ENCODE data around the gene USP33. TPM values are rescaled to one million over a fixed set of nuclear protein-coding genes. Genes with fewer than 3 reads are reported as not detected.
"Not testable (repeated sequence)": the region's sequence is repeated elsewhere in the genome, so short reads cannot be mapped to it uniquely, and the experiment has no call there.

USP33 gene
- total RNA-seq, 1 donor from 2014 or later: 65.3 TPM

DNA sequence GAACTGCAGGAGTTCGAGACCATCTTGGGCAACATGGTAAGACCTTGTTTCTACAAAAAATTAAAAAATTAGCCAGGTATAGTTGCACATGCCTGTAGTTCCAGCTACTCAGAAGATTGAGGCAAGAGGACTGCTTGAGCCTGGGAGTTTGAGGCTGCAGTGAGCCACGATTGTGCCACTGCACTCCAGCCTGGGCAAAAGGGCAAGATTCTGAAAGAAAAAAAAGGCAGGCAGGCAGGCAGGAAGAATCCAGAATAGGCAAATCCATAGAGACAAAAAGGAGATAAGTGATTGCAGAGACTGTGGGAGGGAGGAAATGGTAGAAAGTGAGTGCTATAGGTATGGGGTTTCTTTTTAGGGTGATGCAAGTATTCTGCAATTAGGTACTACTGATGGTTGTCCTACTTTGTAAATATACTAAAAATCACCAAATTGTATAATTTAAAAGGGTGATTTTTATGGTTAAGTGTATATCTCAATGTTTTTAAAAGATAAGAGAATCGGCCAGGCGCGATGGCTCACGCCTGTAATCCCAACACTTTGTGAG lies 106.6 kb downstream of the USP33 start:
- peaks cover 10% of the 10 kb centered on the region for H3K9me3 ChIP-seq
- no peak overlapping the region for H3K4me3 ChIP-seq
- intact Hi-C loops (cut with DNase I): loop anchor here (2.0 kb wide), 1 partner anchor 22 kb away; no protein-coding TSS in a partner anchor
- no peaks in the 10 kb centered on the region for H3K36me3 ChIP-seq
- TF ChIP-seq POLR2A (IDR thresholded peaks at IDR 0.05): no peak
- no peak for TF ChIP-seq POLR2AphosphoS5 (IDR thresholded peaks at IDR 0.05; ENCODE audit: insufficient read depth in 1 of 2, low read depth in 1 of 2)
- TF ChIP-seq, protein P1, sequence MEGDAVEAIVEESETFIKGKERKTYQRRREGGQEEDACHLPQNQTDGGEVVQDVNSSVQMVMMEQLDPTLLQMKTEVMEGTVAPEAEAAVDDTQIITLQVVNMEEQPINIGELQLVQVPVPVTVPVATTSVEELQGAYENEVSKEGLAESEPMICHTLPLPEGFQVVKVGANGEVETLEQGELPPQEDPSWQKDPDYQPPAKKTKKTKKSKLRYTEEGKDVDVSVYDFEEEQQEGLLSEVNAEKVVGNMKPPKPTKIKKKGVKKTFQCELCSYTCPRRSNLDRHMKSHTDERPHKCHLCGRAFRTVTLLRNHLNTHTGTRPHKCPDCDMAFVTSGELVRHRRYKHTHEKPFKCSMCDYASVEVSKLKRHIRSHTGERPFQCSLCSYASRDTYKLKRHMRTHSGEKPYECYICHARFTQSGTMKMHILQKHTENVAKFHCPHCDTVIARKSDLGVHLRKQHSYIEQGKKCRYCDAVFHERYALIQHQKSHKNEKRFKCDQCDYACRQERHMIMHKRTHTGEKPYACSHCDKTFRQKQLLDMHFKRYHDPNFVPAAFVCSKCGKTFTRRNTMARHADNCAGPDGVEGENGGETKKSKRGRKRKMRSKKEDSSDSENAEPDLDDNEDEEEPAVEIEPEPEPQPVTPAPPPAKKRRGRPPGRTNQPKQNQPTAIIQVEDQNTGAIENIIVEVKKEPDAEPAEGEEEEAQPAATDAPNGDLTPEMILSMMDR (IDR thresholded peaks at IDR 0.05): no peak
- DNase-seq (ENCODE audit: extremely low spot score in 2 of 2): no peak
- H3K4me1 ChIP-seq: peaks cover 8% of the 10 kb centered on the region
- H3K27me3 ChIP-seq: no peaks in the 10 kb centered on the region
- H3K27ac ChIP-seq: no peak overlapping the region

DNA sequence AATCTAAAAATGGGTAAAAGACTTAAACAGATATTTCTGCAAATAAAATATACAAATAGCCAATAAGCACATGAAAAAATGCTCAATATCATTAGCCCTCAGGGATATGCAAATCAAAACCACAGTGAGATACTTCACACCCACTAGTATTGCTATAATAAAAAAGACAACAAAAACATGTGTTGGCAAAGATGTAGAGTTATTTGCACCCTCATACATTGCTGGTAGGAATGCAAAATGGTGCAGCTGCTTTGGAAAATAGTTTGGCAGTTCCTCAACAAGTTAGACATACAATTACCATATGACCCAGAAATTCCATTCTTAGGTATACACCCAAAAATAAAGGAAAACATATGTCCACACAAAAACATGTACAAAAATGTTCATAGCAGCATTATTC lies 107.4 kb downstream of the USP33 start:
- Histone ChIP-seq H3K36me3 (no peaks in the 10 kb centered on the region), H3K27ac (no peak overlapping the region), H3K9me3 (peaks cover 10% of the 10 kb centered on the region), H3K4me1 (peaks cover 8% of the 10 kb centered on the region), H3K27me3 (no peaks in the 10 kb centered on the region), H3K4me3 (no peak overlapping the region)
- intact Hi-C loops (cut with DNase I): loop anchor here (2.0 kb wide), 1 partner anchor 21 kb away; no protein-coding TSS in a partner anchor
- no peak for DNase-seq (ENCODE audit: extremely low spot score in 2 of 2)
- TF ChIP-seq POLR2A (IDR thresholded peaks at IDR 0.05): no peak
- TF ChIP-seq POLR2AphosphoS5 (IDR thresholded peaks at IDR 0.05; ENCODE audit: insufficient read depth in 1 of 2, low read depth in 1 of 2): no peak
- TF ChIP-seq, protein P1 (IDR thresholded peaks at IDR 0.05): no peak

DNA sequence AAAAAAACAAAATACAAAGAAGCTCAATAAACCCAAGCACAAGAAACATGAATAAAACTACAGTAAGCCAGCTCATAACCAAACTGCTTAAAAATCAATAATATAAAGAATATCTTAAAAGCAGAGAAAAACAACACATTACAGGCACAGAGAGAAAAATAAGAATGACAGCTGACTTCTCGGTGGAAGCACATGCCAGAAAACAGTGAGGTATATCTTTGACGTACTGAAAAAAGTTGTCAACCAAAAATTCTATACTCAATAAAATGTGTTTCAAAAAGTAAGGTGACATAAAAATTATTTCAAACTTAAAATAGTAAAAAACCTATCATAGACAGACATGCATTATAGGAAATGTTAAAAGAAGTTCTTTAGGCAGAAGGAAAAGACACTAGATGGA lies 110.5 kb downstream of the USP33 start:
- H3K9me3 ChIP-seq: peaks cover 10% of the 10 kb centered on the region
- DNase-seq (ENCODE audit: extremely low spot score in 2 of 2): no peak
- H3K4me1 ChIP-seq: no peaks in the 10 kb centered on the region
- peaks cover 0 to 13% of the 10 kb centered on the region in 2 donors for H3K36me3 ChIP-seq
- intact Hi-C loops (cut with DNase I): no loop called here
- H3K4me3 ChIP-seq: no peak overlapping the region
- TF ChIP-seq, protein P1 (IDR thresholded peaks at IDR 0.05): no peak
- TF ChIP-seq POLR2AphosphoS5 (IDR thresholded peaks at IDR 0.05; ENCODE audit: insufficient read depth in 1 of 2, low read depth in 1 of 2) (no peak), POLR2A (IDR thresholded peaks at IDR 0.05) (no peak)
- no peak overlapping the region for H3K27ac ChIP-seq
- no peaks in the 10 kb centered on the region for H3K27me3 ChIP-seq

DNA sequence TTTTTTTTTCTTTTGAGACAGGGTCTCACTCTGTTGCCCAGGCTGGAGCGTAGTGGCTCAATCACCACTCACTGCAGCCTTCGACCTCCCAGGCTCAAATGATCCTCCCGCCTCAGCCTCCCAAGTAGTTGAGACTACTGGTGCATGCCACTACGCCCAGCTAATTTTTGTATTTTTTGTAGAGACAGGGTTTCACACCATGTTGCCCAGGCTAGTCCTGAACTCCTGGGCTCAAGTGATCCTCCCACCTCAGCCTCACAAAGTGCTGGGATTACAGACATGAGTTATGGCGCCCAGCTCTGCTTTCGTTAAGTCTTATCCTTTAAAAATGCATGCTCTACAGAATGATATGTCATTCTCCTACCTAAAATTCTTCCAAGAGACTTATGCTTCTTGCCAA lies 113.4 kb downstream of the USP33 start:
- H3K27me3 ChIP-seq; DNase-seq (ENCODE audit: extremely low spot score in 2 of 2); H3K9me3 ChIP-seq; H3K27ac ChIP-seq; H3K4me3 ChIP-seq; intact Hi-C loops (cut with DNase I); H3K4me1 ChIP-seq: not testable (repeated sequence)
- peaks cover 0 to 15% of the 10 kb centered on the region in 2 donors for H3K36me3 ChIP-seq

Other genes with a start within 250 kb of the USP33 start
- 63.1 TPM for gene ZZZ3, start 77.2 kb downstream of the USP33 start, total RNA-seq
- 10.8 TPM for gene MIGA1, start 19.8 kb upstream of the USP33 start, total RNA-seq
- 20.1 TPM for gene NEXN, start 128.8 kb upstream of the USP33 start, total RNA-seq
- gene FUBP1, start 219.2 kb upstream of the USP33 start, total RNA-seq: 85.7 TPM
- gene DNAJB4, start 245.1 kb upstream of the USP33 start, total RNA-seq: 20.9 TPM